IMR-90 (cell line): ENCODE data around the gene BCL2L13. TPM values are rescaled to one million over a fixed set of nuclear protein-coding genes. Genes with fewer than 3 reads are reported as not detected.

ENCODE experiments used
- ATAC-seq: fragments of 200-7000 bp; cut with Tn5 transposase; 2 replicates; pipeline ENCODE4 v1.9.1; 2020; ENCODE audit warnings: low read depth, mild to moderate bottlenecking, moderate library complexity
- BruUV-seq: library from RNA; stranded (reverse); fragments of 400-500 nt; replicated peaks from 2 replicates; lab custom pipeline; 2021; lab: Mats Ljungman, UMichigan
- CTCF ChIA-PET: fragments of 300-600 bp; formaldehyde crosslinking; extraction: SDS; loops from one replicate; lab custom pipeline; 2021; ENCODE audit warnings: antibody characterized with exemption; lab: Yijun Ruan, JAX
- POLR2A ChIA-PET: fragments of 300-600 bp; sonication (Branson Sonifier 250); formaldehyde crosslinking; loops from one replicate; lab custom pipeline; 2022; ENCODE audit warnings: antibody characterized with exemption; ENCODE audit not compliant: unreplicated experiment; lab: Charles Lee
- DNase-seq: peaks from one replicate; pipeline ENCODE4 v3.0.0; 2013
- H2AFZ ChIP-seq: replicated peaks from 2 replicates; pipeline ENCODE3; 2013; ENCODE audit warnings: low read length, mild to moderate bottlenecking; ENCODE audit not compliant: poor library complexity
- H2AK5ac ChIP-seq: 2 replicates; pipeline ENCODE4 v1.6.1; 2013; ENCODE audit warnings: low read depth, low read length, inconsistent platforms
- H2AK9ac ChIP-seq: replicated peaks from 2 replicates; pipeline ENCODE3; 2013; ENCODE audit warnings: mild to moderate bottlenecking, low read depth, low read length, moderate library complexity; ENCODE audit not compliant: poor library complexity
- H2BK120ac ChIP-seq: 2 replicates; pipeline ENCODE4 v1.6.1; 2013; ENCODE audit warnings: low read depth, low read length, inconsistent platforms
- H2BK15ac ChIP-seq: 3 replicates; pipeline ENCODE4 v1.6.1; 2013; ENCODE audit warnings: low read depth, low read length, inconsistent platforms
- H2BK20ac ChIP-seq: 2 replicates; pipeline ENCODE4 v1.6.1; 2013; ENCODE audit warnings: low read depth, mild to moderate bottlenecking, inconsistent platforms, low read length, moderate library complexity
- H2BK5ac ChIP-seq: 2 replicates; pipeline ENCODE4 v1.6.1; 2013; ENCODE audit warnings: mild to moderate bottlenecking, low read depth, low read length, inconsistent platforms; ENCODE audit not compliant: poor library complexity, severe bottlenecking
- H3K14ac ChIP-seq: replicated peaks from 2 replicates; pipeline ENCODE4 v1.6.1; 2013; ENCODE audit warnings: low read depth, low read length, inconsistent platforms
- H3K18ac ChIP-seq: 2 replicates; pipeline ENCODE4 v1.6.1; 2013; ENCODE audit warnings: low read depth, low read length, control low read depth
- H3K23ac ChIP-seq: 2 replicates; pipeline ENCODE4 v1.6.1; 2013; ENCODE audit warnings: low read depth, low read length, inconsistent platforms
- H3K27ac ChIP-seq: 2 replicates; pipeline ENCODE4 v1.5.1; 2013; ENCODE audit warnings: mild to moderate bottlenecking, control low read depth, low read length; ENCODE audit not compliant: insufficient read depth
- H3K27me3 ChIP-seq: 2 replicates; pipeline ENCODE4 v1.6.1; 2013; ENCODE audit warnings: low read length; ENCODE audit not compliant: control insufficient read depth, insufficient read depth
- H3K36me3 ChIP-seq: 2 replicates; pipeline ENCODE4 v1.6.1; 2013; ENCODE audit warnings: low read length, mixed read lengths; ENCODE audit not compliant: control insufficient read depth, insufficient read depth
- H3K4ac ChIP-seq: 2 replicates; pipeline ENCODE4 v1.6.1; 2013; ENCODE audit warnings: low read depth, low read length, inconsistent platforms
- H3K4me1 ChIP-seq: 2 replicates; pipeline ENCODE4 v1.6.1; 2013; ENCODE audit warnings: low read length, mixed read lengths; ENCODE audit not compliant: control insufficient read depth, insufficient read depth
- H3K4me2 ChIP-seq: 2 replicates; pipeline ENCODE4 v1.6.1; 2013; ENCODE audit warnings: low read depth, mild to moderate bottlenecking, control low read depth, low read length, moderate library complexity
- H3K4me3 ChIP-seq: 2 replicates; pipeline ENCODE4 v1.5.1; 2013; ENCODE audit warnings: low read depth, mild to moderate bottlenecking, control low read depth, low read length, moderate library complexity; ENCODE audit not compliant: insufficient read depth
- H3K56ac ChIP-seq: 2 replicates; pipeline ENCODE4 v1.6.1; 2013; ENCODE audit warnings: low read length, inconsistent platforms; ENCODE audit not compliant: insufficient read depth; ENCODE audit errors: extremely low read depth
- H3K79me1 ChIP-seq, 2 experiments: 2 replicates each; pipeline ENCODE4 v1.6.1; 2013; ENCODE audit warnings: low read length in 2 of 2, inconsistent platforms in 1 of 2, low read depth in 1 of 2
- H3K9ac ChIP-seq: 2 replicates; pipeline ENCODE4 v1.6.1; 2013; ENCODE audit warnings: low read depth, low read length, control low read depth
- H3K9me1 ChIP-seq: 2 replicates; pipeline ENCODE4 v1.6.1; 2013; ENCODE audit warnings: low read length, inconsistent platforms; ENCODE audit not compliant: insufficient read depth
- H3K9me3 ChIP-seq: 2 replicates; pipeline ENCODE4 v1.6.1; 2013; ENCODE audit warnings: low read length; ENCODE audit not compliant: control insufficient read depth, insufficient read depth
- H4K20me1 ChIP-seq: 2 replicates; pipeline ENCODE4 v1.6.1; 2013; ENCODE audit warnings: low read length, inconsistent platforms; ENCODE audit not compliant: insufficient read depth
- H4K5ac ChIP-seq: 2 replicates; pipeline ENCODE4 v1.6.1; 2013; ENCODE audit warnings: mild to moderate bottlenecking, low read depth, low read length, control low read depth
- H4K8ac ChIP-seq, 2 experiments: 2 replicates each; pipeline ENCODE4 v1.6.1; 2013; ENCODE audit warnings: low read depth in 2 of 2, low read length in 2 of 2, control low read depth in 1 of 2, inconsistent platforms in 1 of 2
- H4K91ac ChIP-seq: 2 replicates; pipeline ENCODE4 v1.6.1; 2013; ENCODE audit warnings: low read depth, low read length, inconsistent platforms; ENCODE audit not compliant: insufficient read depth
- CEBPB ChIP-seq: IDR thresholded peaks from 2 replicates; pipeline ENCODE4 v1.6.1; 2012; ENCODE audit warnings: low read depth, low read length, improper control_type of control experiment
- CHD1 ChIP-seq: IDR thresholded peaks from 2 replicates; pipeline ENCODE4 v1.6.1; 2012; ENCODE audit warnings: low read depth, low read length, improper control_type of control experiment
- CTCF ChIP-seq: conservative IDR thresholded peaks from 2 replicates; pipeline ENCODE4 v1.5.1; 2012; ENCODE audit warnings: mild to moderate bottlenecking, low read depth, low read length, improper control_type of control experiment
- MAFK ChIP-seq: IDR thresholded peaks from 2 replicates; pipeline ENCODE4 v1.6.1; 2012; ENCODE audit warnings: low read depth, low read length, improper control_type of control experiment
- MAZ ChIP-seq: IDR thresholded peaks from 2 replicates; pipeline ENCODE4 v1.6.1; 2012; ENCODE audit warnings: low read depth, mild to moderate bottlenecking, low read length, improper control_type of control experiment, moderate library complexity, borderline replicate concordance
- MXI1 ChIP-seq: IDR thresholded peaks from 2 replicates; pipeline ENCODE4 v1.6.1; 2012; ENCODE audit warnings: low read depth, mild to moderate bottlenecking, low read length, moderate library complexity, borderline replicate concordance
- NFE2L2 ChIP-seq: fragments of 150-350 bp; IDR thresholded peaks from 2 replicates; pipeline ENCODE4 v1.6.1; 2016; ENCODE audit warnings: low read depth, mild to moderate bottlenecking, low read length
- POLR2A ChIP-seq: IDR thresholded peaks from 2 replicates; pipeline ENCODE4 v1.6.1; 2012; ENCODE audit warnings: mild to moderate bottlenecking, low read depth, low read length
- RAD21 ChIP-seq: IDR thresholded peaks from 2 replicates; pipeline ENCODE4 v1.6.1; 2012; ENCODE audit warnings: low read length, improper control_type of control experiment
- SMC3 ChIP-seq: fragments of 150-350 bp; IDR thresholded peaks from 2 replicates; pipeline ENCODE4 v1.6.1; 2016; ENCODE audit warnings: low read depth, mild to moderate bottlenecking, antibody characterized with exemption, low read length, moderate library complexity
- USF2 ChIP-seq: fragments of 150-350 bp; IDR thresholded peaks from 2 replicates; pipeline ENCODE4 v1.6.1; 2017; ENCODE audit warnings: mild to moderate bottlenecking, antibody characterized with exemption, low read length, low read depth
- WGBS, 2 experiments: methylation state at CpG; one replicate each; pipeline versions ENCODE4 v1.1.5 to v1.1.7; 2013; ENCODE audit warnings: missing lambda C conversion rate in 2 of 2; ENCODE audit not compliant: insufficient read length in 1 of 2; ENCODE audit errors: extremely low coverage in 2 of 2; 5-methylcytosine and 5-hydroxymethylcytosine counted together
- dilution Hi-C: fragments of 300-500 bp; cut with HindIII; formaldehyde crosslinking; loops from one replicate; pipeline ENCODE4 v1.14.3; 2018; ENCODE audit warnings: low sequenced_read_pairs; ENCODE audit not compliant: unreplicated experiment
- in situ Hi-C: fragments of 300-500 bp; cut with MboI; formaldehyde crosslinking; loops from 3 replicates; pipeline ENCODE4 v1.14.3; 2019; ENCODE audit warnings: low sequenced_read_pairs, inconsistent platforms, mixed read lengths
- intact Hi-C: fragments of 100-400 bp; cut with micrococcal nuclease; formaldehyde crosslinking; loops from 2 replicates; pipeline ENCODE4 v1.10.0; 2022
- polyA plus RNA-seq, 3 experiments: library from polyadenylated mRNA; depleted of rRNA; stranded (reverse); fragments of >200 nt; gene quantifications; 2 replicates each; pipeline ENCODE4 v1.2.3, GENCODE V29; 2012; ENCODE audit warnings: low replicate concordance in 1 of 3
- total RNA-seq: library from RNA; depleted of rRNA; stranded (reverse); fragments of >200 nt; gene quantifications from 2 replicates; pipeline ENCODE4 v1.2.3, GENCODE V29; 2012

Gene BCL2L13
- total and polyA plus RNA-seq, 2 of the 4 experiments (the other 2 are of a cell fraction): 42.6 to 86.7 TPM

DNA sequence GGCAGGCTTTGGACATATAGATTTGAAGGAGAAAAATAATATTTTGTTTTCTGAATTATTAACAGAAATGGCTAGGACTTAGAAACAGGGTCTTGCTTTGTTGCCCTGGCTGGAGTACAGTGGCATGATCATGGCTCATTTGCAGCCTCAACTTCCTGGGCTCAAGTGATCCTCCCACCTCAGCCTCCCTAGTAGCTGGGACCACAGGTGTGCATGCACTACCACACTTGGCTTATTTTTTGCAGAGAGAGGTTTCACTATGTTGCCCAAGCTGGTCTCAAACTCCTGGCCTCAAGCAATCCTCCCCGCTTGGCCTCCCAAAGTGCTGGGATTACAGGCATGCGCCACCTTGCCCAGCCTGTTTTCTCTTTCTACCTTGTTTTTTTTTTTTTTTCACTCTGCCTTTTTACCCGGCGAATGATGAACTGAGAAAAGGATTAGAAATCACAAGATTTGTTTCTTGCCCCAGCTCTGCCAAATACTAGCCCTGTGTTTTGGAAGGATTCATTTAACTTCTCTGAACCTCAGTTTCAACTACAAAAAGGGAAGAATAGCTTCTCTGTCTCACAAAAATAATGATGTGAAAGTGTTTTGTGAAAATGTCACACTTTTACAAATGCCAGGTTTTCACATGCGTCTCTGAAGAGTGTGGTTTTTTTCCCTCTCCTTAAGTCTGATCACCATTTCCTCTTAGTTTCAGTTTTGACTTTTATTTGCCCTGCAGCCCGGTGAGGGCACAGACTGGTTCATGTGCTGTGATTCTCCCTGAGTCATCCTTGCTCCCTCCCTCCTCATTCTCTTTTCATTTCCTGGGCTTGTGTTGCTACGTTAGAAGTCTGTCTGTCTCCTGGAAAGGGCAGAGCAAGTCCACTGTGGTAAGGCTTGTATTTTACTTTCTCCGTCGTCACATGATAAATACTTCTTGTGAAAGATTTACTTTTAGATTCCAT lies 67.7 kb downstream of the BCL2L13 start:
- Histone ChIP-seq H3K27ac (peak overlapping the region; percentile 48; the same call in 1 of the 2 replicates), H2BK120ac (peak overlapping the region; percentile 43), H2AK9ac (no peak overlapping the region), H3K18ac (peak overlapping the region; percentile 70; the same call in 1 of the 2 replicates), H3K4me1 (peaks cover 4% of the 10 kb centered on the region), H3K4ac (peak overlapping the region; percentile 82), H4K91ac (peak overlapping the region; percentile 65; the same call in 1 of the 2 replicates), H3K27me3 (no peaks in the 10 kb centered on the region), H2AK5ac (peak overlapping the region; percentile 62; the same call in 1 of the 2 replicates), H3K14ac (peak overlapping the region; percentile 54; the same call in 1 of the 2 replicates), H3K4me3 (peak overlapping the region; percentile 4; the same call in 1 of the 2 replicates), H2BK20ac (peak overlapping the region; percentile 1; the same call in 1 of the 2 replicates), H3K4me2 (peak overlapping the region; percentile 92), H4K20me1 (no peaks in the 10 kb centered on the region), H4K5ac (peak overlapping the region; percentile 67), H3K9me3 (no peaks in the 10 kb centered on the region), H4K8ac (peak overlapping the region; percentile 6 to 84; a peak in 3 of 4 replicates), H3K9ac (peak overlapping the region; percentile 17; the same call in 1 of the 2 replicates), H3K36me3 (peaks cover 9% of the 10 kb centered on the region), H2AFZ (no peak overlapping the region), H3K23ac (peak overlapping the region; percentile 46; the same call in 1 of the 2 replicates), H2BK15ac (peak overlapping the region; percentile 47; the same call in 1 of the 3 replicates), H3K9me1 (0 out of 2 replicates have a peak, but pooled peaks cover 2% of the 10 kb centered on the region), H3K56ac (peak overlapping the region; percentile 55), H3K79me1 (peaks cover 7 to 30% of the 10 kb centered on the region in 2 experiments; a peak in 3 of 4 replicates), H2BK5ac (peak overlapping the region; percentile 94)
- DNase-seq (peak; percentile 93), ATAC-seq (peak; percentile 94)
- dilution Hi-C loops: no loop called here
- in situ Hi-C loops: no loop called here
- no TSS peak for BruUV-seq
- CTCF ChIA-PET: interaction anchor here (0.5 to 1.1 kb wide), 2 partner anchors 15 to 148 kb away, joined by 3 read pairs; no protein-coding TSS in a partner anchor
- intact Hi-C loops: no loop called here
- no CpG with 5 or more reads among the region's 9 CpGs for WGBS, 2 experiments
- TF ChIP-seq CTCF (no peak), NFE2L2 (peak; percentile 85), USF2 (peak; percentile 18; the same call in 1 of the 2 replicates), MAFK (peak; percentile 53), CEBPB (no peak), MAZ (peak; percentile 69; the same call in 1 of the 2 replicates), RAD21 (peak; percentile 20; the same call in 1 of the 2 replicates), MXI1 (0 out of 2 replicates have a peak, but pooled peaks have one; percentile 51), SMC3 (no peak), POLR2A (peak; percentile 85), CHD1 (no peak)
- POLR2A ChIA-PET: no interaction called here
